H1 (cell line): ENCODE results near the gene PDZK1IP1. TPM values are rescaled to one million over a fixed set of nuclear protein-coding genes. Genes with fewer than 3 reads are reported as not detected.

Experiments used
- CTCF ChIA-PET: fragments of 300-600 bp; sonication (Branson Sonifier 250); formaldehyde crosslinking; loops from one replicate; lab custom pipeline; 2021; ENCODE audit not compliant: partially characterized antibody; lab: Charles Lee
- POLR2A ChIA-PET: fragments of 300-600 bp; sonication (Branson Sonifier 250); formaldehyde crosslinking; loops from one replicate; lab custom pipeline; 2021; ENCODE audit warnings: inconsistent platforms; ENCODE audit not compliant: partially characterized antibody; lab: Charles Lee
- DNase-seq, 2 experiments: peaks; one replicate each; pipeline versions ENCODE4 v3.0.0 to v3.0.0-alpha.2; 2010 to 2022; ENCODE audit warnings: low spot score in 2 of 2, low read depth in 1 of 2, mixed read lengths in 1 of 2
- FAIRE-seq: peaks from 2 replicates; lab custom pipeline; 2011; peaks lifted over from hg19 to GRCh38; lab: Jason Lieb, UNC
- H2AFZ ChIP-seq: 2 replicates; pipeline ENCODE4 v1.8.1; 2012; ENCODE audit warnings: low read length, inconsistent platforms
- H2AK5ac ChIP-seq: 2 replicates; pipeline ENCODE4 v1.6.1; 2013; ENCODE audit warnings: low read depth, low read length
- H2BK120ac ChIP-seq: replicated peaks from 2 replicates; pipeline ENCODE3; 2013; ENCODE audit warnings: low read depth, low read length, inconsistent platforms
- H2BK12ac ChIP-seq: 2 replicates; pipeline ENCODE4 v1.6.1; 2013; ENCODE audit warnings: low read depth, low read length
- H2BK15ac ChIP-seq: 2 replicates; pipeline ENCODE4 v1.6.1; 2013; ENCODE audit warnings: low read length
- H2BK20ac ChIP-seq: 2 replicates; pipeline ENCODE4 v1.6.1; 2013; ENCODE audit warnings: low read length
- H2BK5ac ChIP-seq: 2 replicates; pipeline ENCODE4 v1.6.1; 2013; ENCODE audit warnings: low read depth, low read length
- H3K14ac ChIP-seq: 2 replicates; pipeline ENCODE4 v1.6.1; 2013; ENCODE audit warnings: inconsistent platforms; ENCODE audit not compliant: insufficient read length
- H3K18ac ChIP-seq: 2 replicates; pipeline ENCODE4 v1.6.1; 2013; ENCODE audit warnings: low read length; ENCODE audit errors: extremely low read depth
- H3K23ac ChIP-seq: 2 replicates; pipeline ENCODE4 v1.6.1; 2013; ENCODE audit warnings: inconsistent platforms; ENCODE audit not compliant: insufficient read length
- H3K23me2 ChIP-seq: 2 replicates; pipeline ENCODE4 v1.6.1; 2013; ENCODE audit warnings: low read depth, low read length
- H3K27ac ChIP-seq: 2 replicates; pipeline ENCODE4 v1.6.1; 2011; ENCODE audit warnings: low read depth, low read length, inconsistent platforms
- H3K27me3 ChIP-seq, 4 experiments: replicated peaks in 1 of 4; 1 replicate in 1 of 4; 2 replicates in 3 of 4; pipeline versions ENCODE4 v1.6.1 to v1.8.1; 2011 to 2013; ENCODE audit warnings: low read length in 3 of 4, mild to moderate bottlenecking in 3 of 4, inconsistent platforms in 2 of 4, mixed read lengths in 2 of 4, moderate library complexity in 1 of 4; ENCODE audit not compliant: control insufficient read depth in 3 of 4, insufficient read depth in 3 of 4; ENCODE audit errors: extremely low read depth in 1 of 4
- H3K36me3 ChIP-seq, 4 experiments: 2 replicates each; pipeline versions ENCODE4 v1.6.1 to v1.8.1; 2011 to 2013; ENCODE audit warnings: mild to moderate bottlenecking in 4 of 4, low read length in 3 of 4, moderate library complexity in 2 of 4, control low read depth in 1 of 4, inconsistent platforms in 1 of 4; ENCODE audit not compliant: insufficient read depth in 4 of 4, control insufficient read depth in 2 of 4
- H3K4ac ChIP-seq: replicated peaks from 2 replicates; pipeline ENCODE3; 2013; ENCODE audit warnings: low read length, low read depth, mixed read lengths, inconsistent platforms; ENCODE audit not compliant: insufficient read length
- H3K4me1 ChIP-seq, 4 experiments: replicated peaks in 1 of 4; 1 replicate in 1 of 4; 2 replicates in 3 of 4; pipeline versions ENCODE4 v1.6.1 to v1.8.1; 2011 to 2013; ENCODE audit warnings: low read length in 3 of 4, inconsistent platforms in 2 of 4, mixed read lengths in 1 of 4; ENCODE audit not compliant: insufficient read depth in 4 of 4, control insufficient read depth in 3 of 4
- H3K4me2 ChIP-seq, 2 experiments: 2 replicates each; pipeline versions ENCODE4 v1.6.1 to v1.8.1; 2011 to 2013; ENCODE audit warnings: low read depth in 2 of 2, low read length in 2 of 2, control low read depth in 1 of 2, inconsistent platforms in 1 of 2, mild to moderate bottlenecking in 1 of 2; ENCODE audit not compliant: insufficient read depth in 1 of 2
- H3K4me3 ChIP-seq, 4 experiments: fragments of 200-600, 300-600 bp in 1 of 4; sonication (generic), shearing (Covaris generic), sonication (Bioruptor Twin) in 1 of 4; 2 replicates each; pipeline versions ENCODE4 v1.5.1 to v1.8.1; 2011 to 2016; ENCODE audit warnings: low read length in 4 of 4, low read depth in 3 of 4, control low read depth in 2 of 4, inconsistent platforms in 2 of 4, mild to moderate bottlenecking in 2 of 4, mixed read lengths in 1 of 4, moderate library complexity in 1 of 4; ENCODE audit not compliant: insufficient read depth in 2 of 4; ENCODE audit errors: extremely low read depth in 1 of 4
- H3K56ac ChIP-seq: replicated peaks from 2 replicates; pipeline ENCODE3; 2013; ENCODE audit warnings: low read depth, mild to moderate bottlenecking, mixed read lengths, low read length, inconsistent platforms; ENCODE audit not compliant: insufficient read length
- H3K79me1 ChIP-seq: 2 replicates; pipeline ENCODE4 v1.6.1; 2013; ENCODE audit warnings: low read depth, low read length, control low read depth
- H3K79me2 ChIP-seq, 2 experiments: 2 replicates each; pipeline versions ENCODE4 v1.6.1 to v1.8.1; 2012 to 2013; ENCODE audit warnings: low read length in 2 of 2, mild to moderate bottlenecking in 2 of 2, inconsistent platforms in 1 of 2; ENCODE audit not compliant: insufficient read depth in 2 of 2, control insufficient read depth in 1 of 2
- H3K9ac ChIP-seq, 4 experiments: replicated peaks in 1 of 4; 1 replicate in 1 of 4; 2 replicates in 3 of 4; pipeline versions ENCODE4 v1.6.1 to v1.8.1; 2011 to 2013; ENCODE audit warnings: low read depth in 3 of 4, low read length in 3 of 4, control low read depth in 2 of 4, mild to moderate bottlenecking in 2 of 4, moderate library complexity in 2 of 4, inconsistent platforms in 1 of 4; ENCODE audit errors: extremely low read depth in 1 of 4
- H3K9me3 ChIP-seq, 2 experiments: 2 replicates each; pipeline versions ENCODE4 v1.6.1 to v1.8.1; 2012 to 2013; ENCODE audit warnings: mild to moderate bottlenecking in 2 of 2, moderate library complexity in 2 of 2, control low read depth in 1 of 2, inconsistent platforms in 1 of 2, low read depth in 1 of 2, low read length in 1 of 2, mixed read lengths in 1 of 2; ENCODE audit not compliant: insufficient read depth in 2 of 2
- H4K20me1 ChIP-seq, 2 experiments: replicated peaks in 1 of 2; 2 replicates each; pipeline versions ENCODE3 to v1.8.1; 2011 to 2013; ENCODE audit warnings: inconsistent platforms in 2 of 2, low read length in 2 of 2, mild to moderate bottlenecking in 1 of 2; ENCODE audit not compliant: insufficient read depth in 2 of 2, control insufficient read depth in 1 of 2
- H4K5ac ChIP-seq: 2 replicates; pipeline ENCODE4 v1.6.1; 2013; ENCODE audit warnings: low read length, low read depth, mixed read lengths, inconsistent platforms; ENCODE audit not compliant: insufficient read length
- H4K8ac ChIP-seq: 2 replicates; pipeline ENCODE4 v1.8.0; 2013; ENCODE audit warnings: mild to moderate bottlenecking, moderate library complexity, low read length, inconsistent platforms; ENCODE audit not compliant: insufficient read depth; ENCODE audit errors: extremely low read depth
- H4K91ac ChIP-seq: replicated peaks from 2 replicates; pipeline ENCODE3; 2013; ENCODE audit warnings: low read length, mixed read lengths, inconsistent platforms; ENCODE audit not compliant: insufficient read length
- ATF2 ChIP-seq: IDR thresholded peaks from 2 replicates; pipeline ENCODE4 v1.6.1; 2012; ENCODE audit warnings: low read length, inconsistent platforms
- ATF3 ChIP-seq: IDR thresholded peaks from 2 replicates; pipeline ENCODE4 v1.6.1; 2011; ENCODE audit warnings: low read depth, mild to moderate bottlenecking, low read length; ENCODE audit not compliant: insufficient read depth
- BCL11A ChIP-seq, 2 experiments: IDR thresholded peaks; one replicate each; pipeline ENCODE4 v1.6.1; 2011; ENCODE audit warnings: low read depth in 2 of 2, low read length in 2 of 2, mild to moderate bottlenecking in 2 of 2
- CHD2 ChIP-seq: IDR thresholded peaks from 2 replicates; pipeline ENCODE4 v1.6.1; 2012; ENCODE audit warnings: low read length, improper control_type of control experiment
- CREB1 ChIP-seq: IDR thresholded peaks from 2 replicates; pipeline ENCODE4 v1.6.1; 2012; ENCODE audit warnings: inconsistent platforms
- EZH2 ChIP-seq: fragments of 200-600 bp; sonication (generic); IDR thresholded peaks from 2 replicates; pipeline ENCODE4 v1.7.1; 2012; ENCODE audit warnings: low read depth, mild to moderate bottlenecking, moderate library complexity, low read length, inconsistent platforms; ENCODE audit not compliant: severe bottlenecking
- FOSL1 ChIP-seq: IDR thresholded peaks from 2 replicates; pipeline ENCODE4 v1.6.1; 2011; ENCODE audit warnings: mild to moderate bottlenecking, low read depth, low read length, moderate library complexity; ENCODE audit not compliant: insufficient read depth
- NANOG ChIP-seq: IDR thresholded peaks from 2 replicates; pipeline ENCODE4 v1.6.1; 2011; ENCODE audit warnings: low read length, low read depth, mild to moderate bottlenecking, inconsistent platforms; ENCODE audit not compliant: insufficient read depth, poor library complexity, severe bottlenecking
- ZNF274 ChIP-seq: IDR thresholded peaks from 2 replicates; pipeline ENCODE4 v1.7.0; 2012; ENCODE audit warnings: low read length, borderline replicate concordance; ENCODE audit errors: extremely low read depth
- WGBS, 2 experiments: shearing (Covaris generic) in 1 of 2; methylation state at CpG; one replicate each; pipeline versions ENCODE4 v1.1.6 to v1.1.7; 2013 to 2015; ENCODE audit warnings: low lambda C conversion rate in 2 of 2, mixed read lengths in 2 of 2, inconsistent platforms in 1 of 2, low coverage in 1 of 2, missing lambda C conversion rate in 1 of 2; ENCODE audit not compliant: insufficient replicate concordance in 2 of 2, insufficient coverage in 1 of 2, insufficient read length in 1 of 2; ENCODE audit errors: extremely low coverage in 1 of 2, missing lambda C conversion rate in 1 of 2; 5-methylcytosine and 5-hydroxymethylcytosine counted together
- polyA plus RNA-seq, 7 experiments: library from polyadenylated mRNA; depleted of rRNA in 3 of 7; stranded (reverse) in 5 of 7; unstranded in 2 of 7; fragments of >200 nt in 5 of 7; fragments of 200-250 nt in 2 of 7; gene quantifications; 1 replicate in 5 of 7; 2 replicates in 1 of 7; 4 replicates in 1 of 7; pipeline versions ENCODE4 v1.2.1 to v1.2.3, GENCODE V29; 2011 to 2013; ENCODE audit warnings: missing spikeins in 2 of 7, mixed read lengths in 2 of 7
- total RNA-seq: library from RNA; stranded (reverse); fragmentation: NEBNext Ultra II Directional; extraction: Animal tissue kit (Norgen Biotek cat#: 25700); gene quantifications from 2 replicates; pipeline ENCODE4 v1.2.1, GENCODE V29; 2021

Gene PDZK1IP1
- total and polyA plus RNA-seq, 2 of the 8 experiments (the other 6 are each of a cell fraction or from before 2014, with no cell fraction given), result 0.17 TPM; not detected in 1

GRCh38 chr1:47209091-47209490 is 19.3 kb upstream of the PDZK1IP1 start:
- POLR2A ChIA-PET, result no interaction called here
- CTCF ChIA-PET, result interaction anchor here (1.0 to 3.5 kb wide), 3 partner anchors 16 to 30 kb away, joined by 3 to 23 read pairs (median 3); no protein-coding TSS in a partner anchor
- H3K23ac ChIP-seq, result no peak overlapping the region
- peak overlapping the region; percentile 67 for H3K4me2 ChIP-seq
- TF ChIP-seq ATF3, result no peak
- TF ChIP-seq EZH2, result peak; percentile 23
- TF ChIP-seq ZNF274, result no peak
- TF ChIP-seq FOSL1, result no peak
- TF ChIP-seq BCL11A (IDR thresholded peaks at IDR 0.05; ENCODE audit: low read depth in 2 of 2, low read length in 2 of 2), result no peak
- TF ChIP-seq CREB1, result no peak
- no peak for TF ChIP-seq CHD2
- TF ChIP-seq ATF2, result no peak
- no peak for TF ChIP-seq NANOG
- FAIRE-seq (no peak), DNase-seq (peak in 1 of 2 experiments; percentile 56)
- no peak overlapping the region for H4K91ac ChIP-seq
- H4K20me1 ChIP-seq, result no peaks in the 10 kb centered on the region
- peak overlapping the region in 1 of 4 experiments; percentile 45; a peak in 2 of 8 replicates for H3K4me3 ChIP-seq
- peaks cover 2 to 37% (median 27%) of the 10 kb centered on the region in 4 experiments for H3K27me3 ChIP-seq
- no peak overlapping the region for H3K27ac ChIP-seq
- no peak overlapping the region for H2AK5ac ChIP-seq
- H3K9me3 ChIP-seq, result no peaks in the 10 kb centered on the region
- WGBS, 2 experiments, result 51% methylated on average over 8 of the region's 8 CpGs; no CpG with 5 or more reads in 1 of the 2 experiments
- no peak overlapping the region for H2AFZ ChIP-seq
- H4K5ac ChIP-seq, result no peak overlapping the region
- H4K8ac ChIP-seq, result no peak overlapping the region
- H3K79me2 ChIP-seq, result no peaks in the 10 kb centered on the region
- H2BK120ac ChIP-seq, result no peak overlapping the region
- no peak overlapping the region for H3K56ac ChIP-seq
- H2BK20ac ChIP-seq, result no peak overlapping the region
- H2BK15ac ChIP-seq, result peak overlapping the region; percentile 77; the same call in 1 of the 2 replicates
- no peak overlapping the region for H2BK5ac ChIP-seq
- H2BK12ac ChIP-seq, result peak overlapping the region; percentile 65; the same call in 1 of the 2 replicates
- no peak overlapping the region for H3K4ac ChIP-seq
- H3K23me2 ChIP-seq, result peaks cover 1% of the 10 kb centered on the region; the same call in 1 of the 2 replicates
- H3K4me1 ChIP-seq, result peaks cover 5 to 25% (median 16%) of the 10 kb centered on the region in 4 experiments
- no peaks in the 10 kb centered on the region for H3K36me3 ChIP-seq
- H3K9ac ChIP-seq, result no peak overlapping the region
- H3K14ac ChIP-seq, result no peak overlapping the region
- H3K79me1 ChIP-seq, result no peaks in the 10 kb centered on the region
- H3K18ac ChIP-seq, result peak overlapping the region; percentile 28; the same call in 1 of the 2 replicates
